ENCODE results near the gene FARS2.

The FARS2 gene

GRCh38 chr6:5260111-5260620 lies 1.1 kb upstream of the FARS2 start:
- peak overlapping the region; percentile 94 to 97 for H3K27ac ChIP-seq
- no peak for DNase-seq (ENCODE audit: low spot score)
- H3K4me3 ChIP-seq, result peak overlapping the region; percentile 87
- no peak for TF ChIP-seq CTCF (IDR thresholded peaks at IDR 0.05)

- Histone ChIP-seq H3K27ac (peak overlapping the region; percentile 94 to 97), H3K4me3 (peak overlapping the region; percentile 87)
- TF ChIP-seq CTCF (IDR thresholded peaks at IDR 0.05), result no peak
- DNase-seq (ENCODE audit: low spot score), result no peak
Measured at GRCh38 chr6:5261545-5262109, 314 bp downstream of the FARS2 start.

- no peak overlapping the region for H3K27ac ChIP-seq
- no peak for DNase-seq (ENCODE audit: low spot score)
- no peak for TF ChIP-seq CTCF (IDR thresholded peaks at IDR 0.05)
- no peak overlapping the region for H3K4me3 ChIP-seq
Measured at GRCh38 chr6:5266423-5266822, 5.1 kb downstream of the FARS2 start.

- Histone ChIP-seq H3K4me3 (no peak overlapping the region), H3K27ac (no peak overlapping the region)
- no peak for TF ChIP-seq CTCF (IDR thresholded peaks at IDR 0.05)
- DNase-seq (ENCODE audit: low spot score), result no peak
Measured at GRCh38 chr6:5270093-5270680, 8.9 kb downstream of the FARS2 start.

- no peak for TF ChIP-seq CTCF (IDR thresholded peaks at IDR 0.05)
- Histone ChIP-seq H3K4me3 (no peak overlapping the region), H3K27ac (no peak overlapping the region)
- DNase-seq (ENCODE audit: low spot score), result no peak
Measured at GRCh38 chr6:5271926-5272325, 10.6 kb downstream of the FARS2 start.

- DNase-seq (ENCODE audit: low spot score), result no peak
- H3K27ac ChIP-seq, result no peak overlapping the region
- H3K4me3 ChIP-seq, result no peak overlapping the region
- no peak for TF ChIP-seq CTCF (IDR thresholded peaks at IDR 0.05)
Measured at GRCh38 chr6:5274231-5274630, 12.9 kb downstream of the FARS2 start.

GRCh38 chr6:5275497-5275896 lies 14.2 kb downstream of the FARS2 start:
- no peak for DNase-seq (ENCODE audit: low spot score)
- TF ChIP-seq CTCF (IDR thresholded peaks at IDR 0.05), result no peak
- H3K27ac ChIP-seq, result no peak overlapping the region
- no peak overlapping the region for H3K4me3 ChIP-seq

Measured in coronary artery (tissue), 2 donors.